RWPE1 (cell line): Measurements from ENCODE around the gene CTNNBL1.
"Not testable (repeated sequence)": the region's sequence is repeated elsewhere in the genome, so short reads cannot be mapped to it uniquely, and the experiment has no call there.

Source experiments
- CTCF ChIA-PET: fragments of 350-600 bp; sonication (Branson Sonifier 250); formaldehyde crosslinking; extraction: SDS; loops from one replicate; lab custom pipeline; 2021; lab: Yijun Ruan, JAX
- POLR2A ChIA-PET: fragments of 400-600 bp; formaldehyde crosslinking; extraction: SDS; loops from one replicate; lab custom pipeline; 2020; ENCODE audit warnings: antibody characterized with exemption; ENCODE audit not compliant: low non-redundant PET; lab: Yijun Ruan, JAX
- DNase-seq: peaks from one replicate; pipeline ENCODE4 v3.0.0; 2012; ENCODE audit warnings: low spot score
- H3K27ac ChIP-seq: fragments of 450-650 bp; 2 replicates; pipeline ENCODE4 v1.5.1; 2017
- TF ChIP-seq, protein P1 (sequence below): fragments of 450-650 bp; conservative IDR thresholded peaks from 2 replicates; pipeline ENCODE4 v1.5.1; 2017; ENCODE audit warnings: low read depth, mild to moderate bottlenecking

The CTNNBL1 gene

DNA sequence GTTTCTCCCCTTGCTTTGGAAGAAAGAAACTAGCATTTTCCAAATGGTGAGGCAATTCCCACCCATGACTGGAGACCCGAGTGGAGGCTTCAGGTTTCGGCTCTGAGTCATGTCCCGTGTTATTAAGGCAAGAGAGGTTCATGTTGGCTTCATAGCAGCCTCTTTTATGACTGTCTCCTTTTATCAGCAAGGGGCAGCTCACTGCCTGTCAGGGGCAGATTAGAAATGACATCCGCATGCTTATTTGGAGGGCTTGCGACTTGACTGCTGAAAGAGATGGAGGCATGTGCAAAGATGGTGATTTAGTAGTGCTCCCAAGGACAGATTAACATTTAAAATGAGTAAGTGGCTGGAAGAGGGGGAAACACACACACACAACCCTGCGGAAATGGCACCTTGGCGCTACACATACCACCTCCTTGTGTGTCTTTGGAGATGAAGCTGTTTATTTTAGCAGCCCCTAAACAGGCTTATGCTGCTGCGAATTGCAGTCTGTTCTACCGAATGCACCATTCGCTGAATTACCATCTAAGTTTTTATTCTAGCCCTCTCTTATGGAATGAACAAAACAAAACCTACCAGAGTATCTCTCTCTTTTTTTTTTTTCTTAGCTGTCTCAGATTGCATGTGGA is 157.0 kb downstream of the CTNNBL1 start:
- ChIA-PET CTCF (interaction anchor here (0.5 to 0.7 kb wide), 3 partner anchors 11 to 425 kb away, joined by 3 to 5 read pairs (median 4); no protein-coding TSS in a partner anchor), POLR2A (no interaction called here)
- no peak overlapping the region for H3K27ac ChIP-seq
- no peak for DNase-seq
- TF ChIP-seq, protein P1, sequence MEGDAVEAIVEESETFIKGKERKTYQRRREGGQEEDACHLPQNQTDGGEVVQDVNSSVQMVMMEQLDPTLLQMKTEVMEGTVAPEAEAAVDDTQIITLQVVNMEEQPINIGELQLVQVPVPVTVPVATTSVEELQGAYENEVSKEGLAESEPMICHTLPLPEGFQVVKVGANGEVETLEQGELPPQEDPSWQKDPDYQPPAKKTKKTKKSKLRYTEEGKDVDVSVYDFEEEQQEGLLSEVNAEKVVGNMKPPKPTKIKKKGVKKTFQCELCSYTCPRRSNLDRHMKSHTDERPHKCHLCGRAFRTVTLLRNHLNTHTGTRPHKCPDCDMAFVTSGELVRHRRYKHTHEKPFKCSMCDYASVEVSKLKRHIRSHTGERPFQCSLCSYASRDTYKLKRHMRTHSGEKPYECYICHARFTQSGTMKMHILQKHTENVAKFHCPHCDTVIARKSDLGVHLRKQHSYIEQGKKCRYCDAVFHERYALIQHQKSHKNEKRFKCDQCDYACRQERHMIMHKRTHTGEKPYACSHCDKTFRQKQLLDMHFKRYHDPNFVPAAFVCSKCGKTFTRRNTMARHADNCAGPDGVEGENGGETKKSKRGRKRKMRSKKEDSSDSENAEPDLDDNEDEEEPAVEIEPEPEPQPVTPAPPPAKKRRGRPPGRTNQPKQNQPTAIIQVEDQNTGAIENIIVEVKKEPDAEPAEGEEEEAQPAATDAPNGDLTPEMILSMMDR: no peak

DNA sequence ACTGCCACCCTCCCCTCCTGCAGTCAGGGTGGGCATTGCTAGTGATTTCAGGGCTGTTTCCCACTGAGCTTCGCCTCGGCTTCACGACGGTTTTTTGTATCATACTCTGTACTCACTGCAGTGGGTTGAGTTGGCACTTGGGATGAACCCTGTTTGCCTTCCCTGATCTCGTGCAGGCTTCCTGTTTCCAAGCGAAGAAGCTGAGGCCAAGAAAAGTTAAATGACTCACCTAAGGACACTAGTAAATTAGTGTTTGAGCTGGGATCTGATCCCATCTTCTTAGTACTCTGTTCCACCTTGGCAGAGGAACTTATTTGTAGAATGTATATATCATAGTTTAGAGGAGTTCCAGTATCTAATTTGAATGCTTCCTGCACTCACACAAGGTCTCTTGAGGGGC is 158.8 kb downstream of the CTNNBL1 start:
- DNase-seq: no peak
- CTCF ChIA-PET: interaction anchor here (1.0 kb wide), 1 partner anchor 59 kb away, joined by 3 read pairs; no protein-coding TSS in a partner anchor

GRCh38 chr20:37853823-37854375 is 160.1 kb downstream of the CTNNBL1 start:
- TF ChIP-seq, protein P1: no peak
- POLR2A ChIA-PET: no interaction called here
- no peak overlapping the region for H3K27ac ChIP-seq
- CTCF ChIA-PET: no interaction called here
- DNase-seq: no peak

More for the DNA sequence above, 158.8 kb downstream of the CTNNBL1 start:
- TF ChIP-seq, protein P1: no peak
- H3K27ac ChIP-seq: no peak overlapping the region
- POLR2A ChIA-PET: no interaction called here

- CTCF ChIA-PET: interaction anchor here (1.6 kb wide), 1 partner anchor 24 kb away, joined by 3 read pairs; no protein-coding TSS in a partner anchor
- DNase-seq, POLR2A ChIA-PET, H3K27ac ChIP-seq: not testable (repeated sequence)
These were observed 162.2 kb downstream of the CTNNBL1 start for GRCh38 chr20:37856034-37856433.

DNA sequence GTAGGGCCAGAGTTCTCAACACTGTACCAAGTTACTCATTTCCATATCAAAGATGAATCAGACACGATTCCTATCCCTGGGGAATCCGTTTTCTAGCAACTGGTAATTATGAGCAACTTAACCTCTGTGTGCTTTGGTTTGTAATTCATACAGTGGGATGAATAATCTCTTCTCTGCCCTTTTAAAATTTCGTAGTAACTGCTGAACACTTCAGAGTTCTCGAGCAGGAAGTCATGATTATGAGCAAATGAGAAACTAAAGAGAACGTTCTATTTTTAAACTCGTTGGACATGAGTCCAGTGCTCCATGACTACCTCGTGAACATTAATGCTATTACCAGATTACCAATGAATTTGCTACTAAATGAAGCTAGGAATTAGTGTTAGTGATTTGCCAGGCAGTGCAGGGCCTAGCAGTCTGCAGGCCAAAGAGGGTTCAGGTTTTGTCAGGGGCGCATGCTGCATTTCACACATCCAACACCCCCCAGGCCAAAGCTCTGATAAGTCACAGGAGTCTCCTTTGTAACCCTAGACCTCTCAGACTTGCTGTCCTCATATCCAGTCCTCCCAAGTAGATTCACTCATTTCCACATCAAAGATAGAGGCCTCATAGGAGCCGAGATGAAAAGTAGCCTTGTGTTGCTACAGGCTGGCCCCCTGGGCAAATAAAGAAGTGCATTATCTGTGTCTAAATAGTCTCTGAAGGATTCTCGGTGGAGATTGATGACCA is 163.3 kb downstream of the CTNNBL1 start:
- ChIA-PET CTCF (no interaction called here), POLR2A (no interaction called here)
- no peak for DNase-seq
- TF ChIP-seq, protein P1: no peak
- H3K27ac ChIP-seq: no peak overlapping the region

- H3K27ac ChIP-seq: no peak overlapping the region
- CTCF ChIA-PET: interaction anchor here (0.6 kb wide), 1 partner anchor 788 kb away, joined by 3 read pairs; no protein-coding TSS in a partner anchor
- no peak for DNase-seq
- TF ChIP-seq, protein P1: no peak
- POLR2A ChIA-PET: no interaction called here
These were observed 165.8 kb downstream of the CTNNBL1 start for GRCh38 chr20:37859406-37860171.
